Osteocyte (in vitro differentiated cells): ENCODE data around the gene TTLL4. TPM values are rescaled to one million over a fixed set of nuclear protein-coding genes. Genes with fewer than 3 reads are reported as not detected.
"Not testable (repeated sequence)": the region's sequence is repeated elsewhere in the genome, so short reads cannot be mapped to it uniquely, and the experiment has no call there.

Source experiments
- DNase-seq: peaks from one replicate; pipeline ENCODE4 v3.0.0; 2021; ENCODE audit warnings: mixed read lengths; ENCODE audit not compliant: unreplicated experiment; ENCODE audit errors: extremely low spot score
- H3K27ac Mint-ChIP-seq: one replicate; pipeline ENCODE4 v1.8.0; 2021; ENCODE audit warnings: mild to moderate bottlenecking, mixed read lengths; ENCODE audit not compliant: unreplicated experiment
- H3K27me3 Mint-ChIP-seq: one replicate; pipeline ENCODE4 v1.8.0; 2021; ENCODE audit warnings: mixed read lengths; ENCODE audit not compliant: unreplicated experiment
- H3K36me3 Mint-ChIP-seq: one replicate; pipeline ENCODE4 v1.8.0; 2021; ENCODE audit warnings: mixed read lengths; ENCODE audit not compliant: unreplicated experiment
- H3K4me1 Mint-ChIP-seq: one replicate; pipeline ENCODE4 v1.8.0; 2021; ENCODE audit warnings: mixed read lengths; ENCODE audit not compliant: unreplicated experiment
- H3K4me3 Mint-ChIP-seq: one replicate; pipeline ENCODE4 v1.8.0; 2021; ENCODE audit warnings: mild to moderate bottlenecking, moderate library complexity, mixed read lengths; ENCODE audit not compliant: unreplicated experiment
- H3K9me3 Mint-ChIP-seq: one replicate; pipeline ENCODE4 v1.8.0; 2021; ENCODE audit warnings: mixed read lengths; ENCODE audit not compliant: unreplicated experiment
- CTCF ChIP-seq: fragments of 200-600 bp; sonication (generic); IDR thresholded peaks from 2 replicates; pipeline ENCODE4 v1.5.0; 2021; ENCODE audit warnings: antibody characterized with exemption, mild to moderate bottlenecking, moderate library complexity
- total RNA-seq: library from RNA; stranded (reverse); gene quantifications from 2 replicates; pipeline ENCODE4 v1.2.1, GENCODE V29; 2021

The TTLL4 gene
- total RNA-seq, 1 donor from 2014 or later = 28.6 TPM

- Mint-ChIP-seq H3K27ac (no peak overlapping the region), H3K4me1 (no peaks in the 10 kb centered on the region), H3K27me3 (no peaks in the 10 kb centered on the region), H3K4me3 (no peak overlapping the region), H3K36me3 (peaks cover 26% of the 10 kb centered on the region), H3K9me3 (no peaks in the 10 kb centered on the region)
- no peak for TF ChIP-seq CTCF
- DNase-seq = no peak
Measured at GRCh38 chr2:218756599-218757377, 46.2 kb downstream of the TTLL4 start.

GRCh38 chr2:218761795-218762194 lies 51.2 kb downstream of the TTLL4 start:
- H3K36me3 Mint-ChIP-seq = no peaks in the 10 kb centered on the region
- H3K4me1 Mint-ChIP-seq = no peaks in the 10 kb centered on the region
- H3K27me3 Mint-ChIP-seq = no peaks in the 10 kb centered on the region
- H3K9me3 Mint-ChIP-seq = no peaks in the 10 kb centered on the region
- no peak overlapping the region for H3K27ac Mint-ChIP-seq
- H3K4me3 Mint-ChIP-seq = no peak overlapping the region
- DNase-seq = no peak
- no peak for TF ChIP-seq CTCF

- not testable (repeated sequence) for H3K4me3 Mint-ChIP-seq, DNase-seq, H3K4me1 Mint-ChIP-seq, H3K27ac Mint-ChIP-seq, H3K27me3 Mint-ChIP-seq
- Mint-ChIP-seq H3K9me3 (peaks cover 11% of the 10 kb centered on the region), H3K36me3 (peaks cover 25% of the 10 kb centered on the region)
Measured at GRCh38 chr2:218772759-218773158, 62.1 kb downstream of the TTLL4 start.

- no peak for TF ChIP-seq CTCF
- Mint-ChIP-seq H3K4me1 (no peaks in the 10 kb centered on the region), H3K4me3 (no peak overlapping the region), H3K9me3 (peaks cover 11% of the 10 kb centered on the region), H3K27ac (no peak overlapping the region), H3K27me3 (no peaks in the 10 kb centered on the region), H3K36me3 (peaks cover 23% of the 10 kb centered on the region)
- DNase-seq = no peak
Measured at GRCh38 chr2:218773881-218774280, 63.2 kb downstream of the TTLL4 start.

GRCh38 chr2:218776488-218776887 lies 65.9 kb downstream of the TTLL4 start:
- H3K9me3 Mint-ChIP-seq = peaks cover 11% of the 10 kb centered on the region
- peaks cover 6% of the 10 kb centered on the region for H3K27me3 Mint-ChIP-seq
- no peak overlapping the region for H3K27ac Mint-ChIP-seq
- no peak for DNase-seq
- no peak overlapping the region for H3K4me3 Mint-ChIP-seq
- H3K36me3 Mint-ChIP-seq = peaks cover 9% of the 10 kb centered on the region
- peaks cover 8% of the 10 kb centered on the region for H3K4me1 Mint-ChIP-seq
- TF ChIP-seq CTCF = no peak
